GM19099 (cell line): ENCODE data around the gene SEC16A.

Source experiments
- POLR2A ChIP-seq: IDR thresholded peaks from 3 replicates; pipeline ENCODE4 v1.6.1; 2011; ENCODE audit warnings: low read depth; ENCODE audit not compliant: insufficient read length; ENCODE audit errors: extremely low read depth

The SEC16A gene

GRCh38 chr9:136429683-136430491 is 53.0 kb downstream of the SEC16A start:
- TF ChIP-seq POLR2A = no peak

DNA sequence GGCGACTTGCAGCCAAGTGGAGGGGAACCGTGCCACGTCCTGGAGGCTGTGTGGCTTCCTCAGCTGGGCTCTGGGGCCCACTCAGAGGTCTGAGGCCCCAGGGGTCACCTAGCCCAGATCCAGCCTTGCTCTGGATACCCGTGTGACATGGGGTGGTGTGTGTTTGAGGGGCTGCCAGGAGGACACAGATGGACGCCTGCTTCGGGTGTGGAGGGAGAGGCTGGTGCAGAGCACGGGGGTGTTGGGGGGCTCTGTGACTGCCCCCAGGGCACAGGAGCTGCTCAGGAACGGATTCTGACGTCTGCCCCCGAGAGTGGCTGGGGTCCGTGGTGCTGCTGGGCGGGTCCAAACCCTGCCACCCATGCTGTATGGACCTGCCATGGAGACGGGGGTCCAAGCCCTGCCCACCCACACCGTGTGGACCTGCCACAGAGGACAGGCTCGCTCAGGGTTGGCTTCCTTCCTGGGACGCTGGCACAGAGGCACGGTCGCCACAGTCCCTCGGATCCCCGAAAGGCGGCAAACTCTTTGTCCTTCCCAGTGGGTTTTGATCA is 53.7 kb downstream of the SEC16A start:
- no peak for TF ChIP-seq POLR2A

DNA sequence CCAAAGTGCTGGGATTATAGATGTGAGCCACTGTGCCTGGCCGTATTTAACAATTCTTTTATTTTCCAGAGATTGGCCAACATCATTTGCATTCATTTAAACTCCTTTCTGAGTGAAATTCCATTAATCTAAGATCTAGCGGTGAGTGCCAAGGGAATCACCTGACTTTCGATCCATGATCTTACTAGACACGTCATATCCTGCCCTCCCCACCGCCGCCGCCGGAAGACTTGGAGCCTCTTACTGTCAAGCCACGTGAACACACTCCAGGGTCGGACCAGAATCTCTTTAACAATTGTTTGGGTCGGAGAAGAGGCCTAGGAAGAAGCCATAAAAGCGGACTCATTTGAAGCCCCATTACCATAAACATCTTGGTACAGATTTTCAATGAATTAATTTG is 56.1 kb downstream of the SEC16A start:
- no peak for TF ChIP-seq POLR2A

DNA sequence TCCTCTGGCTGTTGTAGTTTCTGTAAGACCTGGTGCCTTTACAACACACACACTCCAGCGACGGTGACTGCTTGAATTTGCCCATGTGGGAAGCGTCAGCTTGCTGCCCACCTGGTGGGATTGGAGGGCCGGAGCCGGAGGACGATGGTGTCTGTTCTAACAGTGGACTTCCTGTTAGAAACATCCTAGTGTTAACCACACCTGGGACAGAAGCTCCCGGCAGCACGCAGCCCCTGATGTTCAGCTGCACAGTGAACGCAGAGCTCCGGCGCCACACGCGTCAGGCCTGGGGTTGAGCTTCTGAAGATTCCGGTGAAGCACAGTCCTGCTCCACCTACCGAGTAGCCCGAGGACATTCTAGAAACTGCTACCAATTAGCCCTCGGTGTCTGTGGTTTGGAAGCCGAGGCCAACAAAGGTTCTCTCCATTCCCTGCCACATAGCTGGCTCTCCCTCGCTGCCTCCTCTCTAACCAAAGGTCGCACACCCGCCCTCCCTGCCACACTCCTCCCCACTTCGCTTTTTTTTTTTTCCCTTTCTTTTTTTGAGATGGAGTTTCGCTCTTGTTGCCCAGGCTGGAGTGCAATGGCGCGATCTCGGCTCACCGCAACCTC is 58.0 kb downstream of the SEC16A start:
- no peak for TF ChIP-seq POLR2A

- no peak for TF ChIP-seq POLR2A
Observed at GRCh38 chr9:136423432-136424146, 59.3 kb downstream of the SEC16A start.

DNA sequence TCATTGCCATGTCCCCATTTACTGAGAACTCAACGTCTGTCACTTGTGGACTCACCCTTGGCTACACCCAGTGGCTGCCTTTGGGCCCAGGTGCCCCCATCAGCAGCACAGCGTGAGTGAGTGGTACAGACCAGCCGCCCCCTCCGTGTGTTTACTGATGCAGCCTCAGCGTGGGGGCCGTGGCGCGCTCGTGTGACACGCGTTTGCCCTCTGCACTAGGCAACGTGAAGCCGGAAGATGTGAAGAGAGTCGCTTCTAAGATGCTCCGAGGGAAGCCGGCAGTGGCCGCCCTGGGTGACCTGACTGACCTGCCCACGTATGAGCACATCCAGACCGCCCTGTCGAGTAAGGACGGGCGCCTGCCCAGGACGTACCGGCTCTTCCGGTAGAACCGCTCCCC is 60.0 kb downstream of the SEC16A start:
- no peak for TF ChIP-seq POLR2A

DNA sequence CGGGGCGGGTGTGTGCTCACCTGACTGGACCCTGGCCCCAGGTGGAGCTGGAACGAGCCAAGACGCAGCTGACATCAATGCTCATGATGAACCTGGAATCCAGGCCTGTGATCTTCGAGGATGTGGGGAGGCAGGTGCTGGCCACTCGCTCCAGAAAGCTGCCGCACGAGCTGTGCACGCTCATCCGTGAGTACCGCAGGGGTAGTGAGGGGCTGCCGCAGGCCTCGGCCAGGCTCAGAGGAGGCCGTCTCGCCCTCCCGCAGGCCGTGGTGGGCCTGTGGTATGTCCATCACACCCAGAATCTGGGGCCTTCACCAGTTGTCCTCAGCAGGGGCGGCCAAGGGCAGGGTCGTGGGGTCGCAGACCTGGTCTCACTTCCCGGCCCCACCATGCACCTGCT is 61.0 kb downstream of the SEC16A start:
- no peak for TF ChIP-seq POLR2A

DNA sequence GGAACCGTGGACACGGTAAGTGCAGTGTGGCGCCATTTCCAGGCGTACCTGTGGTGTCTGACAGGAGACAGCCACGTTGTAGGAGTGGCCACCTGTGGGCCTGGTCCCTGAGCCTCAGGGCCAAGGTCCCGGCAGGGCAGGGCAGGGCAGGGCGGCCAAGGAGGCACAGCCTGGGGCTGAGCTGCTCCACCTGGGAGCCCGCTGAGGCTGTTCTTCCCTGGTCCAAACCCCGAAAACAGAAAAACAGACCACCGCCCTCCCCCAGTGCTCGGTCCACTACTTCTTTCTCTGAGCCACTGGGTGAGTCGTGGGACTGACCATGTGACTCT is 63.8 kb downstream of the SEC16A start:
- TF ChIP-seq POLR2A = no peak

DNA sequence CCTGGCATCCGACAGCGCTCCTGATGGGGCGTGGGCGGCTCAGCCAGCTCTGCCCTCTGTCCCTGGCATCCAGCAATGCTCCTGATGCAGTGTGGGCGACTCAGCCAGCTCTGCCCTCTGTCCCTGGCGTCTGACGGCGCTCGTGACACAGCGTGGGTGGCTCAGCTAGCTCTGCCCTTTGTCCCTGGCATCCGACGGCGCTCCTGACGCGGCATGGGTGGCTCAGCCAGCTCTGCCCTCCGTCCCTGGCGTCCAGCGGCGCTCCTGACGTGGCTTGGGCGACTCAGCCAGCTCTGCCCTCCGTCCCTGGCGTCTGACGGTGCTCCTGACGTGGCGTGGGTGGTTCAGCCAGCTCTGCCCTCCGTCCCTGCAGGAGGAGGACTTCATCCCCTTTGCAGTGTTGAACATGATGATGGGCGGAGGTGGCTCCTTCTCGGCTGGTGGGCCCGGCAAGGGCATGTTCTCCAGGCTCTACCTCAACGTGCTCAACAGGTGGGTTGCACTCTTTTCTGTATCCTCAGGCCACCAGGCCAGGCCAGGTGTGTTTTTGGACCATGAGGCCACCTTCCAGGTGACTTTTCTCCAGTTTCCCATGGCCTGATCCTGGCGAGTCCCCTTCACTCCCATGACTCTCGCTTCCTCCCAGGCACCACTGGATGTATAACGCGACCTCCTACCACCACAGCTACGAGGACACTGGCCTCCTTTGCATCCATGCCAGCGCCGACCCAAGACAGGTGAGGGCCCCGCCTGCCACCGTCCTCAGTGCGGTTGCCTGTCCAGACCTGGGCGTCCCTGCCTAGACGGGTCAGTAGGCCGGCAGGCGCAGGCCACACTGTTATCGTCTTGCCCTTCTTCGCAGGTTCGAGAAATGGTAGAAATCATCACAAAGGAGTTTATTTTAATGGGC is 64.4 kb downstream of the SEC16A start:
- no peak for TF ChIP-seq POLR2A

GRCh38 chr9:136416914-136417313 is 65.9 kb downstream of the SEC16A start:
- TF ChIP-seq POLR2A = no peak

DNA sequence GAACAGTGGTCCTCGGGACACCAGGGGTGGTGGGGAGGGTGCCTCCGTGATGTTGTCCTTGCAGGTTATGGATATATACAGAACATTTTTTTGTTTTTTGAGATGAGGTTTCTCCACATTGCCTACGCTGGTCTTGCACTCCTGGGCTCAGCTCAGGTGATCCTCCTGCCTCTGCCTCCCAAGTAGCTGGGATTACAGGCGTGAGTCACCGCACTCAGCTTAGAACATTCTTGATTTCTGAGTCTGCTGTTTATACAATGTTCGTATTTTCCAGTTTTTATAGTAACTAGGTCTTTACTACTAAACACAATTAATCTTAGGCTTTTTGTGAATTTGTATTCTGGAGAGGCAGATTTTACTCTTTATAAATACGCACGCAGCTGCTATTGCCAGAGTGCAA is 66.4 kb downstream of the SEC16A start:
- TF ChIP-seq POLR2A = no peak

- TF ChIP-seq POLR2A = no peak
Observed at GRCh38 chr9:136412962-136413361, 69.9 kb downstream of the SEC16A start.

- no peak for TF ChIP-seq POLR2A
Observed at GRCh38 chr9:136411378-136411777, 71.5 kb downstream of the SEC16A start.

GRCh38 chr9:136410500-136411287 is 72.1 kb downstream of the SEC16A start, which contains the start of the genes ENTR1 and PMPCA:
ENTR1 (minus strand) TSS chr9:136410614; CDS start chr9:136410397, 217 bp downstream.
PMPCA (plus strand) TSS chr9:136410658; CDS start chr9:136410669, 11 bp downstream.
- peak; percentile 96 for TF ChIP-seq POLR2A
